ENCODE measurements around the gene E2F4.
A peak's percentile ranks its signal among the peaks of the same experiment; 100 is the strongest.

The E2F4 gene, protein sequence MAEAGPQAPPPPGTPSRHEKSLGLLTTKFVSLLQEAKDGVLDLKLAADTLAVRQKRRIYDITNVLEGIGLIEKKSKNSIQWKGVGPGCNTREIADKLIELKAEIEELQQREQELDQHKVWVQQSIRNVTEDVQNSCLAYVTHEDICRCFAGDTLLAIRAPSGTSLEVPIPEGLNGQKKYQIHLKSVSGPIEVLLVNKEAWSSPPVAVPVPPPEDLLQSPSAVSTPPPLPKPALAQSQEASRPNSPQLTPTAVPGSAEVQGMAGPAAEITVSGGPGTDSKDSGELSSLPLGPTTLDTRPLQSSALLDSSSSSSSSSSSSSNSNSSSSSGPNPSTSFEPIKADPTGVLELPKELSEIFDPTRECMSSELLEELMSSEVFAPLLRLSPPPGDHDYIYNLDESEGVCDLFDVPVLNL

DNA sequence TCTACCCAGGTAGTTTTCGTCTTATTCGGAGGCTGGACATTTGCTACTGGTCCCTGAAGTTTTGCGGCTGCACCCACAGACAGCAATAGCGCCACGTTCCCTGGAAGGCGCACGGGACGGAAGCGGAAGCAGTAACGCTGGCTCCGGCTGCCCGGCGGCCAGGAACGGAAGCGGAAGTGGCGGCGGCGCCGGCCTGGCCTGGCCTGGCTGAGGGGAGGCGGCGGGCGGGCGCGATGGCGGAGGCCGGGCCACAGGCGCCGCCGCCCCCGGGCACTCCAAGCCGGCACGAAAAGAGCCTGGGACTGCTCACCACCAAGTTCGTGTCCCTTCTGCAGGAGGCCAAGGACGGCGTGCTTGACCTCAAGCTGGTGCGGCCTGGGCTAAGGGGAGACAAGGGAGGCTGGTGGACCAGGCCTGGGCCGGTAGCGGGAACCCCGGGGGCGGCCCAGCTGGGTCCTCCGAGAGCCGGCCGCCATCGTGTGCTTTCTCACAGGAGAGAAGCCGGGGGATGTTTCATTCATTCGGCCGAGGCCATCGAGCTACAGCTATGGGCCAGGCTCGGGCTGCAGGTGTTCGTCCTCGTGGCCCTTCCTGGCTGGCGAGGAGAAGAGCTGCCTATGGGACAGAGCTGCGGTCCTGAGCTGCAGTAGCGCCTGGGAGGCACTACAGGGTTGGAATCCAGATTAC is at the start of gene E2F4:
E2F4 (plus strand) TSS at position 161 of the 687 bp plus-strand sequence; CDS start at position 234, 73 bp downstream.
- DNase-seq (ENCODE audit: low read depth): peak; percentile 75

DNA sequence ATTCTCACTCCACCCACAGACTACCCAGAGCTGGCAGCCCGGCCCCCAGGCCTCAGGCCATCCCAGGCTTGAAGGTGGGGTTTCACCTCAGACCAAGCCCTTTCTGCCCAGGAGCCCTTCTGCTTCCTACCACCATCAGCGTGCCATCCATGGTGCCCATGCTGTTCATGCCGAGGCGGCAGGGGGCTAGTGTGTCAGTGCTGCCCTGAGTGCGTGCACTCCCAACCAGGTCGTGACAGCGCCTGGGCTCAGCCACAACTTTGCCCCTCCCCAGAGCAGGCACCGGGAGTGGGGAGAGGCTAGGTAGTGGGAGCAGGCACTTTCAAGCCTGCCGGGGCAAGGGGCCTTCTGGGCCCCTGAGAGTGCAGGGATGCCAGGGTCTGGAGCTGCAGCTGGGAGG is 49.6 kb upstream of the E2F4 start:
- no peak for DNase-seq (ENCODE audit: low read depth)

DNA sequence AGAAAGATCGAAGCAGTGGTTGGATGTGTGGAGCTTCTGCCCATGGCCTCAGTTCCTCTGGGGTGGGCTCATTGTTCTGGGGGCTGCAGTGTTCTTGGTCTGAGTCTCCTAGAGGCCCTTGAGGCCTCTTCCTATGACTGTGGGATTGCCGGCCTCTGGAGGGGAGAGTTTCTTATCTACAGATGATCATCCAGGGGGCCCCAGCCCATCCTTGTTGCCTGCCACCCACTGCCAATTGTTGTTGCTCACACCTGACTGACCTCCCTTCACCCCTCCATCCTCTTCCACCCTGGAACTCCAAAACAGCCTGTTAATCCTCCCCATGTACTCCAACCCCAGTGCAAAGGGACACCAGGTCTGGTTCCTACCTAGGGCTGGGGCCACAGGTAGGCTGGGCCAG is 47.0 kb upstream of the E2F4 start:
- no peak for DNase-seq (ENCODE audit: low read depth)

DNA sequence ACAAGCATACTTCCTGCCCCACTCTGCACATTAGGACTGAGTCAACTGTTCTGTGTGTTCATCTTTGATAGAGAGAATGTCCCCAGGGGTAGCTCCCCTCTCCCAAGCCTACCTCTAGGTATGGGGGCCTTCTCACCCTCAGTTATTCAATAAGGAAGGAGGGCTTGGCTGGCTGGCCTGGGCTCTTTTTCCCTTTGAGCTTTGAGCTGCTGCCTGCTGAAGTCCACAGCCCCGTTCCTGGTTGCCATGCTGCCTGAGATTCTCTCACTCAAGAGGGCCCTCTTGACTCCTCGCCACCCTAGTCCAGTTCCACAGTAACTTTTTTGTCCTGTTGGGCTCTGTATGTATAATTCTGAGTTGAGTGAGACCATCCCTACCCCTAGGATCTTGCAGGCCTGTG is 46.2 kb upstream of the E2F4 start:
- DNase-seq (ENCODE audit: low read depth): no peak

DNA sequence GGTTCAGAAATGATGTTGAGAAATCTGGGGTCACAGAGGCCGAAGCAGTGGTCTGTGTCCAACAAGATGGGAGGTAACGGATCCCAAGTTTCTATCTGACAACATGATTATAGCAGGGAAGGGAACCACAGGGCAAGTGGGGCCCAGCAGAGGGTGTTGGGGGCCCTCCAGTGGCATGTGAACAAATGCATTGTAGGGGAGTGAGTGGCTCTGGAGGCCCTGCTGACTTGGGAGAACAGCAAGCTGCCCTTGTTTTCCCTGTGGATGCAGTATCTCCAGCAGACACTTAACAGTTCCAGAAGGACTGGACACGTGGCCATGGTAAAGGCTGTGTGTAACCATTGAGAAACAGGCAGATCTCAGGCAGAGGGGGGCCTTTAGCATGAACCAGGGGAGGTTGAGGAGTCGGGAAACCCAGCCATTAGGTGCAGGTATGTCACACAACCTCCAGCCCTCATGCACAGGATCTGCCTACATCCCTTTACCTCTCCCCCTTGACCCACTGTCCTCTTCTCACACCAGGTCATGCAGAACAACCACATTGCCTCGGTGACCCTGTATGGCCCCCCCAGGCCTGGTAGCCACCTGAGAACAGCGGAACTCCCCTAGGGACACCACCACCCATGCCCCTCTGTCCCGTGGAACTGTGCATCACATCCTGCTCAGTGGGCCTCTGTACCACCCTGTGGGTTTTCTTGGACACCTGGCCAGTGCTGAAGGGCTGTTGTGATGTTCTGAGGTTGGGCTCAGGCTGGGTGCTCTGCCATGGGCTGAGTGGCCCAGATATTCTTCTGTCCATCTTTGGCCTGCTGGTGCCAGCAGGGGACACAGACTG is 45.2 kb upstream of the E2F4 start:
- no peak for DNase-seq (ENCODE audit: low read depth)

DNA sequence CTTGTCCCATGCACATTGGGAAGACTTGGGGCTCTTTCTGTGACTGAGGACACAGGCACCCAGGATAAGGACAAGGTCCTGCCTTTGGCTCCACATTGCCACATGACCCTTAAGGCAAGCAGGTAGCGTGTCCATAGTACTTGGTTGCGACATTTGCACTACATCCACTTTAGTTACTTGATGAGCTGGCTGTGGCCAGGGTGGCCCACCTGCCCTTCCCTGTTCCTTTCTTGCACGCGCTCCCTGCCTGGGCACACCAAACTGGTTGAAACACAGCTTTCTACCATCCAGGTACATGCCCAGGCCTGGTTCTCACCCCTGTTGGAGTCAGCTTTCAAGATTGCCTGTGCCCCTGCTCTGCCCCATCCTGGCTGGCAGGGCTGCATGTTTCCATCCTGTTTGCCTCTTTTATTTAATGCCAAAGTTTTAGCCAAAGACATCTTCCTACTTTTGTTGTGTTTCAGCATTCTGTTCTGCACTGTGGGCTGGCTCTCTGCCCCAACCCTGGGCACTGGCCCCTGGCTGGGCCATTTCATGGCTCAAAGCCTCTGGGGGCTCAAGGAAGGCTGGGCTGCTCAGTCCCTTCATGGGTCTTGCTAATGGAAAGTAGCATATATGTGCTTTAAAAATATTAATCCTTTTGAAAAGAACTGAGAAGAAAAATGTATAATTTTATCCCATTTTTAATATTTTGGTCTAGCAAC is 44.4 kb upstream of the E2F4 start:
- DNase-seq (ENCODE audit: low read depth): no peak

DNA sequence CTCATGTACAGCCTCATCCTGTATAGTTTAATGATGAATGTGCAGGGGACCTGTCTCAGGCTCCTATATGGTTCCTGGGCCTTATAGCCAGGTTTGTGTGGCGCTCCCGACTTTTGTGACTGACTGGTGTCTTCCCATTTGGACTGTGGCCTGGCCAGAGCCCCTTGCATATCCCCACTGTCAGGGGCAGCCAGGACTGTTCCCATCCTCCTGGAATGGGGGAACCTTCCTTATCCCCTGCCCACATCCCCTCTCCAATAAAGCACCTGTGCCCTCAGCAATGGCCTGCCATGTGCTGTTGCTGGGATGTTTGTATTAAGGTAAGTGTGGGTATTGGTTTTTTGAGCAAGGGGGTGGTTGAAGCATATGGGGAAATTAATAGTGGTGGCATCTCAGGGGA is 43.7 kb upstream of the E2F4 start:
- DNase-seq (ENCODE audit: low read depth): no peak

DNA sequence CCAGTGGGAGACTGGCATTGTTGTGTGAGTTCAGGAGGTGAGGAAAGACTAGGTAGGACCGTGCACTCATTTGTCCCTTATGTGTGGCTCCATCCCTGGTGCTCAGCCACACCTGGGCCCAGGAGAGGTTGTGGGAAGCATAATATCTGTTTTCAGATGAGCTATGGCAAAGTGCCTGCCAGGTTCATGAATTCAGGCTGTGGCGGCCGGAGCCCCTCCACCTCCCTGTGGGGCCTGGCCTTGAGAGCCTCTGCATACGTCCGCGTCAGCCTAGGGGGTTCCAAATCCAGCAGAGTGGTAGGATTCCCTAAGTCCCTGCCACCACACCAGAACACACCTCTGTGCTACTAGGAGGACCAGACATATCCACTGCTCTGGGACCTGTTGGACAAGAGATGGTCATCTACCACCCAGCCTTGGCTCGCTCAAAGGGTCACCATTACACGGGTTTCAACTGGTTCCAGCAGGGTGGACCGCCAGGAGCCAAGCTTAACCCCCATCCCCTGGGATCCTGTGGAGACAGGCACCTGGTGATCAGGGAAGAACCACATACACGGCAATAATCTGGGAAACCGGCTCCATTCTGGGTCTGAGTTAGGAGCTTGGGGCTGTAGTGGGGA is 43.2 kb upstream of the E2F4 start:
- DNase-seq (ENCODE audit: low read depth): no peak

DNA sequence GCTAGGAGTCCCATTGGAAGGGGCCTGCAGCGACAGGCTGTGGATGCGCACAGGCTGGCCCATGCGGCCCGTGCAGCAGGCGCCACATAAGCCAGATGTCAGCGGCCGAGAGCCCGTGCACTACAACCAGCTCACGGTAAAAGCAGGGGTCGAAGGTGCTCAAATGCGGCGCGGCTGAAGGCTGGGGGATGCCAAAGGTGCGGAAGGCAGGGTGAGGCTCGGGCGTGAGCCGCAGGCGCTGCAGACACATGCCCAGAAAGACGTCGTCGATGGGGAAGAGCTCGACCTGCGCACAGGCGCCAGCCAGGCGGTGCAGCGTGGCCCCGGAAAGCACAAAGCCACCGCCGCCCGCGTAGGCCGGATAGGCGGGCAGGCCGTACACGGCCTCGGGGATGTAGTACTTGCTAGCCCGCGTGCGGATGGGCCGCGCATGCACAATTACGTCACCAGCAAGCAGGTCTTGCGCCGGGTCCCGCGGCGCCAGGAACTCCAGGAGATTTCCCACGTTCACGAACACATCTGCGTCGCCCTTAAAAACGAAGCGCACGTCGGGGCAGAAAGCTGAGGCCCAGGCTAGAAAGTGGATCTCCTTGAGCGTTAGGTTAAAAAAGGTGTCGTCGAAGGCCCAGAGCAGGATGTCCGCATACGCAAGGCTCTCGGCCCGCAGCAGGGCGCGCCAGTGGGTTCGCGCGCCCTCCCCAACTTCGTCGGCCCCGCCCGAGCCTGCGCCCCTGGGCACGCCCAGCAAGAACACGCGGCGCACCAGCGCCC is 42.5 kb upstream of the E2F4 start:
- DNase-seq (ENCODE audit: low read depth): no peak

DNA sequence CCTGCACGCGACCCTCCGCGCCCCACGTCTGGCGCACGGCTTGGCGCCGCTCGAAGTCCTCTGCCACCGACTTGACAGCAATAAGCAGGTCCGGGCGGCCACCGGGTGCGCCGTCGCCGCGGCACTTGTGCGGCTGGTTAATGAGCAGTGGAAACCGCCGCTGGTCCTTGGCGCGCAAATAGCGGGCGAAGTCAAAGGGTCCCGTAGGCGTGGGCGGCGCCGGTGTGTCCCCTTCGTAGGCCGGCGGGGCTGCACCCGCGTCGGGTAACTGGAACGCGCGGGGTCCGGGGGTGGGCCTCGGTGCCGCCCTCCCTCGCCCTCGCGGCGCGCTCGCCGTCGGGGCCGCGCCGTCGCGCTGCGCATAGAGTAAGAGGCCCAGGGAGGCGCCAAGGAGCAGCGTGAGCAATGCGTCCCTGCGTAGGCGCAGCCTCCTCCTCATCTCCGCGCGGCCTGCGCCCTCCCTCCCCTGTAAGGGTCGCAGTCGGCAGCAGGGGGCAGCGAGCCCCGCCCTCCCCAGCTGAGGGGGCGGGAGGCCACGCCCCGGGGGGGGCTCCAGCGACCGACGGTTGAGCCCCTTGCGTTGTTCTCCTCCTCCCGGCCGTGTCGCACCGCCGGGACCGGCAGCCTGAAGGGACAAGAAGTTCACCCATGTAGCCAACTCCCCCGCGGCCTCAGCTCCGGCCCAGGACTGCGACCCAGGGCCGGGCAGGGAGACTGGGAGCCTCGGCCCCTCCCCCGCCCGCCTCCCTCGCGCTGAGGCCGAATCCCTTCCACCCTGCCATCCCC is 41.7 kb upstream of the E2F4 start:
- DNase-seq (ENCODE audit: low read depth): no peak

DNA sequence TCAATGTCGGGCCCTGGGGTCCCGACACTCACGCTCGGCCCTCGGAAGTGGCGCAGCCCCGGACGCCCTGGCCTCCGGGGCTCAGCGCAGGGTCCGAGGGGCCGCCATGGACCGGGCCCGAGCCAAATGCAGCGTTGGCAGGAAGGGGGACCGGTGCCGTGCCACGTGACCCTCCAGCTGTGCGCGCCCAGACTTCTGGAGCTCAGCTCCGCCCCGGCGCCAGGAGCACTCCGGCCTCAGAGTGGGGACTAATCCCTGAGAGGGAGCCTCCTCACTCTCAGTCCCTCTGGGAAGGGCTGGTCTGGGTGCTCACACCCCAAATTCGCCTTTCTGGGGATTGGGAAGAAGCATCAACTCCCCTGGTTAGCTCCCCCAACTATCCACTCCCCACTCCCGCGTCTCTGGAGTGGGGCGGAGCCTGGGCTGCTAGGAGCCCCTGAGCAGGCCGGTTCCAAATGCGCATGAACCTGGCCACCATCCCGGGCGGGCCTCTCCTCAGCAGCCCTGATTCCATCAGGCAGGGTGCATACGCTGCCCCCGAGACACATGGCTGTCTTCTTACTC is 41.0 kb upstream of the E2F4 start, which contains the start of gene B3GNT9:
B3GNT9 (minus strand) TSS at position 166 of the 564 bp plus-strand sequence. CDS start 513 bp downstream, outside the sequence.
- DNase-seq (ENCODE audit: low read depth): no peak

DNA sequence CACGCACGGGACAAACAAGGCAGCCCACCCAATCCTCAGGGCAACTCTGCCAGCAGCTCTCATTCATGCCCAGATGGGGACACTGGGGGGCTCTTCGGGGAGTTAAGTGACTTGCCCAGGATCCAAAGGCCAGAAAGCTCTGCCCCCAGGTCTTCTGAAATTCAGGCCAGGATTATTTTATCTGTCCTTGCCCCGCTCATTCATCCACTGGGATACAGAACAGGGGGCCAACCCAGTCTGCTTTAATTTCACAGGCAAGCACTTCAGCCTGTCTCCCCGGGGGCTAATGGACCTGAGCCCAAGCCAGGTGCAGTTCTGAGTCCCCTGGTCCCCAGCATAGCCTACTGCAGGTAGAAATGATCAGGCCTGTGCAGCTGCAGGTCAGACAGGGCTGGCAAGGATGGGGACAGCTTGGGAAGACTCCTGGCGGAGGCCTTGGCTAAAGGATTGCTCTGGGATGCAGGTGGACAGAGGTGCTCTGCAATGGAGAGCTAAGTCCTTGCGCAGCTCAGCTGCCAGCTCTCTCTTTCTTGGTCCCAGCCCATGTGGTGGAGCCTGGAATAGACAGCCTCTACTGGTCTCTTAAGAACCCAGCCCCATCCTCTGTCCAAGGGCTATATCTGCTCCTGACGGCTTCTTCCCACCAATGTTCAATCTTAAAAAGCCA is 40.4 kb upstream of the E2F4 start:
- no peak for DNase-seq (ENCODE audit: low read depth)

DNA sequence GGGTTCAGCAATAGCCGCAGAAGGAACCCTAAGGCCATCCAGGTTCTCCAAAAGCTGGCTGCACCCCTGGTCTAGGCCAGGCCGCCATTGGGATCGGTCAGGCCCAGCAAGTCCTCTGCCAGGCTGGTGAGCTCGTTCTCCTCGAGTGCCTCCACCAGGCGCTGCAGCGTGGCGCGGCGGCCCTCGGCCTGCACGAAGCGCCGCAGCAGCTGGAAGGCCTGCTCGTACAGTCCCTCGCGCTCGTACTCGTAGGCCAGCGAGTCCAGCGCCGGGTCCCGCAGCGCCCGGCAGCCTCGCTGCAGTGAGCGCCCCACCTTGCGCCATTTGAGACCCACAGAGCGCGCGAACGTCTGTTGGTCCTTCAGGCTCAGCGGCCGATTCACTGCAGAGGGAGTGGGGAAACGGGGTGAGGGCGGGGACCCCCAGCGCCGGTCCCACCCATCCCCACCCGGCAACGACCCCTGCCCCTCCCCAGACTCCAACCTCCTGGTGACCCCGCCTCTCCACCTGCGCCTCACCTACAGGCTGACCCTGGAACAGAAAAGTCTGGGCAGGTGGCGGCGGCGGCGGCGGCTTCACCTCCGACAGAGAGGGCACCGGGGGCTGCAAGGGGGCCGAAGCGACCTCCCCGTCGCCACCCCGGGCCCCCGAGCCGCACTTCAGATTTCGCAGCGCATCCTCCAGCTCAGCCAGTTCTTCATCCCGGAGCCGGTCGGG is 37.2 kb upstream of the E2F4 start:
- DNase-seq (ENCODE audit: low read depth): no peak

DNA sequence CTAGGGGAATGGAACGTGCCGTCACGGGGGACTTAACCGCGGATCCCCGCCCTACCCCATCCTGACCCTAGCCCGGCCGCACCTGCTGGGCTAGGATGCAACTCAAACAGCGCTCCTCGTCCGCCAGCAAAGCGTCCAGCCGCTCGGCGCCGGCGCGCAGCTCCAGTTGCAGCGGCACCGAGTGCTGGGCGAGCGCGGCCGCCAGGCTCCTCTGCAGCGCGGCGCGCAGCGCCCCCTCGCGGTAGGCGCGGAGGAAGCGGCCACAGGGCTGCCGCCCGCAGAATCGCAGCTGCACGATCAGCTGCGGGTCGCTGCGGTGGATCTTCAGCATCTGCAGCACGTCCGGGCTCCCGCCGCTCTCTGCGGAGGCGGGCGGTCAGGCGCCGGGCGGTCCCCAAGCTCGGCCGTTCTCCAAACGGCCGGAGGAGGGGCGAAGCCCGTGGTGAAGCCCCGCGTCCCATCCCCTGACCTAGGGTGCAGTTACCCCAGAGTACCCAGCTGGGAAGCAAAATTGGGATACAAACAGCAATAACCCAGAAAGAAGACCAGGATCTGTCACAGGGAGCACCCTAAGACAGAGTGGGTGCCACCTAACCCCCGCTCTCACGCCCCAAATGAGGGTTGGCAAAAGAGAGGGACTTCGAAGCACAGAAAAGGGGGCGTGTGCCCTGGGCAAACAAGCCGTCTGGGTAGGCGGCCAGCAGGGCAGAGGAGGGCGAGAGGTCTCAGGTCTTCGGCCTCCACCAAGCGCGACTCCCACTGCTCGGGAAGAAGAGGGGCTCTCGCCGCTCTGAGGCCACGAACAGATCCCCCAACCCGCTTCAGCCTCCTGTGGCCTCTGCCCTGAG is 36.4 kb upstream of the E2F4 start:
- peak; percentile 52 for DNase-seq (ENCODE audit: low read depth)

DNA sequence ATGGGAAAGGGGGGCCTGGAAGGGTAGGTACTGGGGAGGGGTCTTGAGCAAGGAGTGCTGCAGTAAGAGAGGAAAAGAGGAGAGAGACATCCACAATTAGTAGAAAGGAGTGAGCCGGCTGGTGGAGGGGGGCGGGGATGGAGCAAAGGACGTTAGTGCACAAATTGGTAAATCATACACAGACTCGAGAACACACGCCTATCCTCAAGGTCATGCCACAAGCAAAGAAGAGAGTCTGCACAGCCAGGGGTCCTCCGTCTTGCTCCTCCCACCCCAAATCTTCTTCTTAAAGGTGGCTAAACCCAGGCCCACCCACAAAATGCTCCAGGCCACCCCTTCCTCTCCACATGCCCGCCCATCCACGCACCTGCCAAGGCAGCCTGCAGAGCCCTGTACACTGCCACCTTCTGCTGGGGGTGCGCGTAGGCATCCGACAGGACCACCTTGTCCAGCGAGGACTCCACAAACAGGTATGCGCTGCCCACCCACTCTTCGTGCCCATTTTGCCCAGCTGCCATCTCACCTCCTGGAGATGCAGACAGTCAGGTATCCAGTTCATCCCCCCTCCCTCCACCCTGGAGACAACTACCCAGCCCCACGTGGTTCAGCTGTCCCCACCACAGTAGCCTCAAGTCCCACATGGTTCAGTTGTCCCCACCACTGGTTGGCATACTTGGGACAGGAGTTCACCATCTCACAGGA is 35.7 kb upstream of the E2F4 start:
- no peak for DNase-seq (ENCODE audit: low read depth)

DNA sequence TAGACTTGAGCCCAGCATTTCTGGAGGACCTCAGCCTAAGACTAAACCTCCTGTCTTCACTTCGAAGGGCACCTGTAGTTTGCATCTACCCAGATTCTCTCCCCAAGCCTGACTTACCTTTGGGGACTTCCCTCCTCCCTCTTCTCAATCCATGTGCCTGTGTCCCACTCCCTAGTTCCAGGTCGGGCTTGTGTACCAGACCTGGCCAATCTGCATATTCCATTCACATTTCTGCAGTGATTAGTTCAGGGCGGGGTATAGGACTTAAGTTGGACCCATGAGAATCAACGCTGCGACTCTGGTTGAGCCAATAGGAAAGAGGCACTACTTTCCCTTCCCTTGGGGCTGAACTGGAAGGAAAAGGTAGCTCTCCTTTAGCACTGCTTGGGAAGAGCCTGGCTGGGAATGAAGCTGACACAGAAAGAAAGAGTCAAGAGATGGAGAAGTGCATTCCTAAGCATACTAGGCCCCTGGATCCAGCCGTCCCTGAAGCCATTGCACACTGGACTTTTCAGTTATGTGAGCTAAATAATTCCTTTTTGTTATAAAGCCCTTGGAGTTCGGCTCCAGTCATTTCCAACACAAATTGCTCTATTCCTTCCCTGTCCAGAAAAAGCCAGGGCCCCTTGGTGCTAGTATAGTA is 34.7 kb upstream of the E2F4 start:
- DNase-seq (ENCODE audit: low read depth): no peak

Measured in T-helper 22 cell (primary cell).